ENCODE results near the gene C16orf89.
A peak's percentile ranks its signal among the peaks of the same experiment; 100 is the strongest.

C16orf89 gene

GRCh38 chr16:5002699-5003143 lies 63.0 kb downstream of the C16orf89 start:
- DNase-seq = no peak

GRCh38 chr16:5001986-5002385 lies 63.8 kb downstream of the C16orf89 start:
- DNase-seq = peak; percentile 64

GRCh38 chr16:5001571-5001970 lies 64.2 kb downstream of the C16orf89 start:
- DNase-seq = no peak

- no peak for DNase-seq
These were observed 65.2 kb downstream of the C16orf89 start for GRCh38 chr16:5000573-5001001.

- DNase-seq = no peak
These were observed 70.9 kb downstream of the C16orf89 start for GRCh38 chr16:4994719-4995434.
